C4-2B (cell line): Measurements from ENCODE around the gene MRPL27.

ENCODE experiments used
- CTCF ChIP-seq: fragments of 450-650 bp; conservative IDR thresholded peaks from 2 replicates; pipeline ENCODE4 v1.5.1; 2017; ENCODE audit warnings: mild to moderate bottlenecking
- ZFX ChIP-seq: fragments of 450-650 bp; IDR thresholded peaks from 2 replicates; pipeline ENCODE4 v1.6.1; 2017

- no peak for TF ChIP-seq CTCF
- TF ChIP-seq ZFX: peak; percentile 90; the same call in 1 of the 2 replicates
These were observed at the start of gene MRPL27, which contains the start of gene EME1 for GRCh38 chr17:50372758-50373556.
